GM12878 (cell line): ENCODE data around the gene SEMG1. TPM values are rescaled to one million over a fixed set of nuclear protein-coding genes. Genes with fewer than 3 reads are reported as not detected.

Experiments used
- ATAC-seq: fragments of 200-7000 bp; cut with Tn5 transposase; 3 replicates; pipeline ENCODE4 v1.9.1; 2020; ENCODE audit warnings: mild to moderate bottlenecking, moderate library complexity
- Bru-seq: library from RNA; stranded (reverse); fragments of 400-500 nt; gene quantifications from one replicate; lab custom pipeline; 2021; lab: Mats Ljungman, UMichigan
- BruChase-seq, 2 experiments: library from RNA; stranded (reverse); fragments of 400-500 nt; gene quantifications; one replicate each; lab custom pipeline; 2021; lab: Mats Ljungman, UMichigan
- BruUV-seq: library from RNA; stranded (reverse); fragments of 400-500 nt; replicated peaks from 2 replicates; lab custom pipeline; 2021; lab: Mats Ljungman, UMichigan
- CTCF ChIA-PET: fragments of 300-600 bp; sonication (Branson Sonifier 250); formaldehyde crosslinking; extraction: SDS; loops from one replicate; lab custom pipeline; 2021; ENCODE audit warnings: inconsistent platforms; lab: Yijun Ruan, JAX
- POLR2A ChIA-PET: fragments of 350-600 bp; formaldehyde crosslinking; extraction: SDS; loops from one replicate; lab custom pipeline; 2021; ENCODE audit warnings: inconsistent platforms; lab: Charles Lee
- RAD21 ChIA-PET: fragments of 300-600 bp; sonication (Branson Sonifier 250); formaldehyde crosslinking; loops from one replicate; lab custom pipeline; 2023; ENCODE audit warnings: antibody characterized with exemption; ENCODE audit not compliant: unreplicated experiment; lab: Charles Lee
- SMC1A ChIA-PET: fragments of 300-600 bp; sonication (Branson Sonifier 250); formaldehyde crosslinking; loops from one replicate; lab custom pipeline; 2023; ENCODE audit not compliant: unreplicated experiment, uncharacterized antibody; lab: Charles Lee
- DNase-seq: peaks from one replicate; pipeline ENCODE4 v3.0.0-alpha.2; 2011; ENCODE audit warnings: low read depth, low spot score
- FAIRE-seq: peaks from 3 replicates; lab custom pipeline; 2011; peaks lifted over from hg19 to GRCh38; lab: Jason Lieb, UNC
- H2AFZ ChIP-seq: 2 replicates; pipeline ENCODE4 v1.6.0; 2011; ENCODE audit warnings: low read depth, low read length, control low read depth; ENCODE audit not compliant: control insufficient read depth
- H3K27ac ChIP-seq: 2 replicates; pipeline ENCODE4 v1.5.1; 2011; ENCODE audit warnings: control low read depth; ENCODE audit not compliant: control insufficient read depth, insufficient read depth
- H3K27me3 ChIP-seq, 2 experiments: replicated peaks in 1 of 2; 2 replicates each; pipeline versions ENCODE4 v1.6.0 to v1.6.1; 2011; ENCODE audit warnings: low read length in 1 of 2; ENCODE audit not compliant: control insufficient read depth in 2 of 2, insufficient read depth in 2 of 2
- H3K36me3 ChIP-seq, 2 experiments: 2 replicates each; pipeline ENCODE4 v1.5.1; 2011; ENCODE audit warnings: low read length in 1 of 2; ENCODE audit not compliant: control insufficient read depth in 2 of 2, insufficient read depth in 2 of 2
- H3K4me1 ChIP-seq: 2 replicates; pipeline ENCODE4 v1.6.1; 2011; ENCODE audit warnings: mild to moderate bottlenecking, low read length, moderate library complexity, mixed read lengths; ENCODE audit not compliant: control insufficient read depth, insufficient read depth
- H3K4me2 ChIP-seq: 2 replicates; pipeline ENCODE4 v1.6.0; 2011; ENCODE audit warnings: control low read depth; ENCODE audit not compliant: control insufficient read depth, insufficient read depth
- H3K4me3 ChIP-seq: fragments of 200-600 bp; sonication (generic); 2 replicates; pipeline ENCODE4 v1.5.1; 2016
- H3K79me2 ChIP-seq: 2 replicates; pipeline ENCODE4 v1.6.0; 2011; ENCODE audit warnings: low read length; ENCODE audit not compliant: control insufficient read depth, insufficient read depth
- H3K9ac ChIP-seq: 2 replicates; pipeline ENCODE4 v1.8.0; 2011; ENCODE audit warnings: low read length, control low read depth, mixed read lengths; ENCODE audit not compliant: control insufficient read depth, insufficient read depth
- H3K9me3 ChIP-seq: replicated peaks from 3 replicates; pipeline ENCODE4 v1.5.1; 2011; ENCODE audit warnings: mild to moderate bottlenecking, low read length; ENCODE audit not compliant: control insufficient read depth, insufficient read depth
- H4K20me1 ChIP-seq: 2 replicates; pipeline ENCODE4 v1.6.0; 2011; ENCODE audit not compliant: control insufficient read depth, insufficient read depth
- CHD1 ChIP-seq: IDR thresholded peaks from 2 replicates; pipeline ENCODE4 v1.6.1; 2012; ENCODE audit warnings: low read depth, low read length, improper control_type of control experiment
- CREM ChIP-seq: IDR thresholded peaks from 2 replicates; pipeline ENCODE4 v1.6.1; 2014; ENCODE audit warnings: antibody characterized with exemption, low read depth
- HDAC6 ChIP-seq: fragments of 200-600 bp; sonication (generic); IDR thresholded peaks from one replicate; pipeline ENCODE4 v1.8.0; 2017; ENCODE audit warnings: antibody characterized with exemption; ENCODE audit not compliant: unreplicated experiment
- IKZF2 ChIP-seq, 2 experiments: fragments of 450-650 bp; IDR thresholded peaks; 2 replicates each; pipeline ENCODE4 v1.6.1; 2017; ENCODE audit warnings: mild to moderate bottlenecking in 2 of 2, moderate library complexity in 2 of 2
- JUNB ChIP-seq: IDR thresholded peaks from 2 replicates; pipeline ENCODE4 v1.6.1; 2016; ENCODE audit warnings: antibody characterized with exemption, mild to moderate bottlenecking
- KDM1A ChIP-seq: fragments of 200-600 bp; sonication (generic); IDR thresholded peaks from 2 replicates; pipeline ENCODE4 v1.6.1; 2016; ENCODE audit warnings: borderline replicate concordance
- MXI1 ChIP-seq: fragments of 150-350 bp; IDR thresholded peaks from 2 replicates; pipeline ENCODE4 v1.6.1; 2011; ENCODE audit warnings: low read depth, mild to moderate bottlenecking, inconsistent platforms, low read length, improper control_type of control experiment
- POLR2AphosphoS2 ChIP-seq: IDR thresholded peaks from 2 replicates; pipeline ENCODE4 v1.6.1; 2011; ENCODE audit warnings: low read depth, mild to moderate bottlenecking, low read length, improper control_type of control experiment, moderate library complexity
- SMAD5 ChIP-seq: IDR thresholded peaks from 2 replicates; pipeline ENCODE4 v1.6.1; 2016; ENCODE audit warnings: antibody characterized with exemption, low read depth
- TBL1XR1 ChIP-seq: IDR thresholded peaks from 2 replicates; pipeline ENCODE4 v1.6.1; 2012; ENCODE audit warnings: low read depth, low read length, improper control_type of control experiment
- ZNF24 ChIP-seq: fragments of 450-650 bp; IDR thresholded peaks from 2 replicates; pipeline ENCODE4 v1.6.1; 2017; ENCODE audit warnings: antibody characterized with exemption, mild to moderate bottlenecking
- ZNF622 ChIP-seq: fragments of 450-650 bp; IDR thresholded peaks from 2 replicates; pipeline ENCODE4 v1.6.1; 2017; ENCODE audit warnings: mild to moderate bottlenecking, inconsistent platforms
- ZZZ3 ChIP-seq: IDR thresholded peaks from 2 replicates; pipeline ENCODE4 v1.6.1; 2011; ENCODE audit warnings: low read depth; ENCODE audit not compliant: control insufficient read depth, insufficient read length
- WGBS: methylation state at CpG from one replicate; pipeline ENCODE4 v1.1.6; 2016; ENCODE audit warnings: low lambda C conversion rate; ENCODE audit not compliant: insufficient replicate concordance, insufficient coverage; ENCODE audit errors: missing lambda C conversion rate; 5-methylcytosine and 5-hydroxymethylcytosine counted together
- in situ Hi-C: fragments of 300-500 bp; cut with MboI; formaldehyde crosslinking; loops from 9 replicates; pipeline ENCODE4 v1.14.3; 2018; ENCODE audit warnings: mixed read lengths
- intact Hi-C: fragments of 100-400 bp; cut with micrococcal nuclease; formaldehyde crosslinking; loops from one replicate; pipeline ENCODE4 v1.14.2; 2022; ENCODE audit not compliant: unreplicated experiment
- long read RNA-seq, 2 experiments: library from polyadenylated mRNA; unstranded; transcript quantifications; one replicate each; pipeline ENCODE4 v2.0.0, GENCODE V29; 2019 to 2020
- polyA minus RNA-seq, 3 experiments: library from RNA; depleted of rRNA, polyadenylated mRNA; stranded (reverse); fragments of >200 nt; gene quantifications; 2 replicates each; pipeline ENCODE4 v1.2.3, GENCODE V29; 2011
- polyA plus RNA-seq, 11 experiments: library from polyadenylated mRNA; depleted of rRNA in 4 of 11; unstranded in 6 of 11; stranded (reverse) in 5 of 11; fragments of >200 nt; fragmentation: Nextera tagmentation in 4 of 11; fragmentation: Illumina TruSeq in 1 of 11; extraction: Ambion mirVana in 4 of 11; extraction: Trizol in 1 of 11; gene quantifications; 1 replicate in 1 of 11; 2 replicates in 10 of 11; pipeline versions ENCODE4 v1.2.1 to v1.2.3, GENCODE V29; 2011 to 2016; ENCODE audit warnings: inconsistent platforms in 2 of 11, missing spikeins in 2 of 11, low read depth in 1 of 11
- total RNA-seq, 4 experiments: library from RNA; depleted of rRNA in 3 of 4; stranded (reverse); fragments of >200 nt in 3 of 4; fragmentation: Illumina TruSeq in 1 of 4; extraction: Trizol in 1 of 4; gene quantifications; 2 replicates each; pipeline versions ENCODE4 v1.2.1 to v1.2.3, GENCODE V29; 2013 to 2021
- TF ChIP-seq, protein P1 (sequence below): IDR thresholded peaks from 2 replicates; pipeline ENCODE4 v1.6.1; 2012; ENCODE audit warnings: low read depth, low read length, improper control_type of control experiment
- TF ChIP-seq, protein P2 (sequence below): fragments of 450-650 bp; IDR thresholded peaks from 2 replicates; pipeline ENCODE4 v1.6.1; 2016; ENCODE audit warnings: mild to moderate bottlenecking, moderate library complexity, borderline replicate concordance
- TF ChIP-seq, protein P3 (sequence below): IDR thresholded peaks from 2 replicates; pipeline ENCODE4 v1.6.1; 2012; ENCODE audit warnings: low read depth, low read length, improper control_type of control experiment

Gene SEMG1, protein sequence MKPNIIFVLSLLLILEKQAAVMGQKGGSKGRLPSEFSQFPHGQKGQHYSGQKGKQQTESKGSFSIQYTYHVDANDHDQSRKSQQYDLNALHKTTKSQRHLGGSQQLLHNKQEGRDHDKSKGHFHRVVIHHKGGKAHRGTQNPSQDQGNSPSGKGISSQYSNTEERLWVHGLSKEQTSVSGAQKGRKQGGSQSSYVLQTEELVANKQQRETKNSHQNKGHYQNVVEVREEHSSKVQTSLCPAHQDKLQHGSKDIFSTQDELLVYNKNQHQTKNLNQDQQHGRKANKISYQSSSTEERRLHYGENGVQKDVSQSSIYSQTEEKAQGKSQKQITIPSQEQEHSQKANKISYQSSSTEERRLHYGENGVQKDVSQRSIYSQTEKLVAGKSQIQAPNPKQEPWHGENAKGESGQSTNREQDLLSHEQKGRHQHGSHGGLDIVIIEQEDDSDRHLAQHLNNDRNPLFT
- total RNA-seq (2013; cell fraction: nucleolus; rRNA removed): not detected in 2 replicates
- total RNA-seq (2014; rRNA removed): not detected in 2 replicates
- not detected in 2 replicates for total RNA-seq (2014; rRNA removed; fragmentation: Illumina TruSeq; extraction: Trizol)
- not detected in 2 replicates for total RNA-seq (2021)
- not detected for polyA plus RNA-seq (2011; ENCODE audit: low read depth)
- not detected in 2 replicates for polyA plus RNA-seq (2011; rRNA removed)
- not detected in 2 replicates for polyA plus RNA-seq (2011; cell fraction: cytosol; rRNA removed)
- polyA plus RNA-seq (2011; cell fraction: nucleus; rRNA removed): not detected in 2 replicates
- not detected in 2 replicates for polyA plus RNA-seq (2012)
- not detected in 2 replicates for polyA plus RNA-seq (2014; fragmentation: Illumina TruSeq; extraction: Trizol)
- not detected for polyA plus RNA-seq (2014; fragmentation: Nextera tagmentation; extraction: Ambion mirVana)
- polyA plus RNA-seq (2014; rRNA removed): not detected in 2 replicates
- not detected for polyA plus RNA-seq (2016; fragmentation: Nextera tagmentation; extraction: Ambion mirVana)
- not detected in 2 replicates for polyA minus RNA-seq (2011; rRNA and poly(A)+ RNA removed)
- polyA minus RNA-seq (2011; cell fraction: cytosol; rRNA and poly(A)+ RNA removed): not detected in 2 replicates
- polyA minus RNA-seq (2011; cell fraction: nucleus; rRNA and poly(A)+ RNA removed): not detected in 2 replicates
- not detected for Bru-seq, nascent RNA
- not detected for BruChase-seq, experiment 1, labeled RNA remaining after a 6-hour chase
- percentile 17 among the genes with signal in this experiment for BruChase-seq, experiment 2, labeled RNA remaining after a 2-hour chase
- long read RNA-seq, experiment 1: 0 reads
- long read RNA-seq, experiment 2: 0 reads

DNA sequence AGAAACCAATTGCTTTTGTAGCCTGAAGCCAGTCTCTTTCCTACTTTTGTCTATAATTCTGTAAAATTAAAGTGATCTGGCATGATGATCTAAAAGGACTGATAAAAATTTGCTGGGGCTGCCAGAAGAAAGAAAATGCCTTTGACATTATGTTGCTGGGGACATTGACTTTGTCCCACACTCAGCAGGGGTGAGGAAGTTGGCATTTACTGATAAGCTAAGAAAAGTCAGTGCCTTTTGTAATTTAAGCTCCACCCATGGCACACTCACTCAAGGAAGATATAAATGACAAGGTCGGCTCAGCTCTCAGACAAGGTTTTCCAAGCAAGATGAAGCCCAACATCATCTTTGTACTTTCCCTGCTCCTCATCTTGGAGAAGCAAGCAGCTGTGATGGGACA is at the start of gene SEMG1:
Gene SEMG1, plus strand, starts transcription at position 309 of the 400 bp plus-strand sequence. Its CDS starts 21 bp downstream, at position 330.
- ATAC-seq (no peak), FAIRE-seq (no peak), DNase-seq (no peak)
- Histone ChIP-seq H2AFZ (no peak within 1 kb of the TSS), H3K36me3 (no peaks in the 10 kb centered on the region), H3K9me3 (no peaks in the 10 kb centered on the region), H3K27ac (no peak within 1 kb of the TSS), H3K9ac (no peak within 1 kb of the TSS), H3K27me3 (peaks cover 0 to 5% of the 10 kb centered on the region in 2 experiments; a peak in 1 of 4 replicates), H3K4me1 (no peaks in the 10 kb centered on the region), H3K79me2 (no peaks in the 10 kb centered on the region), H3K4me3 (no peak within 1 kb of the TSS), H3K4me2 (no peak within 1 kb of the TSS), H4K20me1 (no peaks in the 10 kb centered on the region)
- BruUV-seq: no TSS peak
- CTCF ChIA-PET: interaction anchor here (0.7 kb wide), 1 partner anchor 112 kb away, joined by 3 read pairs; no protein-coding TSS in a partner anchor
- WGBS: 0% methylated on average over 1 of the region's 1 CpG
- intact Hi-C loops: no loop called here
- POLR2A ChIA-PET: no interaction called here
- RAD21 ChIA-PET: no interaction called here
- in situ Hi-C loops: no loop called here
- SMC1A ChIA-PET: no interaction called here
- TF ChIP-seq IKZF2 (IDR thresholded peaks at IDR 0.05): no peak
- TF ChIP-seq, protein P1, sequence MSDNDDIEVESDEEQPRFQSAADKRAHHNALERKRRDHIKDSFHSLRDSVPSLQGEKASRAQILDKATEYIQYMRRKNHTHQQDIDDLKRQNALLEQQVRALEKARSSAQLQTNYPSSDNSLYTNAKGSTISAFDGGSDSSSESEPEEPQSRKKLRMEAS: no peak
- TF ChIP-seq KDM1A: no peak
- TF ChIP-seq HDAC6: no peak
- TF ChIP-seq MXI1: no peak
- no peak for TF ChIP-seq ZNF622
- TF ChIP-seq JUNB: no peak
- no peak for TF ChIP-seq SMAD5
- no peak for TF ChIP-seq CREM
- no peak for TF ChIP-seq ZNF24
- TF ChIP-seq, protein P2, sequence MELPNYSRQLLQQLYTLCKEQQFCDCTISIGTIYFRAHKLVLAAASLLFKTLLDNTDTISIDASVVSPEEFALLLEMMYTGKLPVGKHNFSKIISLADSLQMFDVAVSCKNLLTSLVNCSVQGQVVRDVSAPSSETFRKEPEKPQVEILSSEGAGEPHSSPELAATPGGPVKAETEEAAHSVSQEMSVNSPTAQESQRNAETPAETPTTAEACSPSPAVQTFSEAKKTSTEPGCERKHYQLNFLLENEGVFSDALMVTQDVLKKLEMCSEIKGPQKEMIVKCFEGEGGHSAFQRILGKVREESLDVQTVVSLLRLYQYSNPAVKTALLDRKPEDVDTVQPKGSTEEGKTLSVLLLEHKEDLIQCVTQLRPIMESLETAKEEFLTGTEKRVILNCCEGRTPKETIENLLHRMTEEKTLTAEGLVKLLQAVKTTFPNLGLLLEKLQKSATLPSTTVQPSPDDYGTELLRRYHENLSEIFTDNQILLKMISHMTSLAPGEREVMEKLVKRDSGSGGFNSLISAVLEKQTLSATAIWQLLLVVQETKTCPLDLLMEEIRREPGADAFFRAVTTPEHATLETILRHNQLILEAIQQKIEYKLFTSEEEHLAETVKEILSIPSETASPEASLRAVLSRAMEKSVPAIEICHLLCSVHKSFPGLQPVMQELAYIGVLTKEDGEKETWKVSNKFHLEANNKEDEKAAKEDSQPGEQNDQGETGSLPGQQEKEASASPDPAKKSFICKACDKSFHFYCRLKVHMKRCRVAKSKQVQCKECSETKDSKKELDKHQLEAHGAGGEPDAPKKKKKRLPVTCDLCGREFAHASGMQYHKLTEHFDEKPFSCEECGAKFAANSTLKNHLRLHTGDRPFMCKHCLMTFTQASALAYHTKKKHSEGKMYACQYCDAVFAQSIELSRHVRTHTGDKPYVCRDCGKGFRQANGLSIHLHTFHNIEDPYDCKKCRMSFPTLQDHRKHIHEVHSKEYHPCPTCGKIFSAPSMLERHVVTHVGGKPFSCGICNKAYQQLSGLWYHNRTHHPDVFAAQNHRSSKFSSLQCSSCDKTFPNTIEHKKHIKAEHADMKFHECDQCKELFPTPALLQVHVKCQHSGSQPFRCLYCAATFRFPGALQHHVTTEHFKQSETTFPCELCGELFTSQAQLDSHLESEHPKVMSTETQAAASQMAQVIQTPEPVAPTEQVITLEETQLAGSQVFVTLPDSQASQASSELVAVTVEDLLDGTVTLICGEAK: no peak
- no peak for TF ChIP-seq POLR2AphosphoS2
- no peak for TF ChIP-seq TBL1XR1
- TF ChIP-seq, protein P3, sequence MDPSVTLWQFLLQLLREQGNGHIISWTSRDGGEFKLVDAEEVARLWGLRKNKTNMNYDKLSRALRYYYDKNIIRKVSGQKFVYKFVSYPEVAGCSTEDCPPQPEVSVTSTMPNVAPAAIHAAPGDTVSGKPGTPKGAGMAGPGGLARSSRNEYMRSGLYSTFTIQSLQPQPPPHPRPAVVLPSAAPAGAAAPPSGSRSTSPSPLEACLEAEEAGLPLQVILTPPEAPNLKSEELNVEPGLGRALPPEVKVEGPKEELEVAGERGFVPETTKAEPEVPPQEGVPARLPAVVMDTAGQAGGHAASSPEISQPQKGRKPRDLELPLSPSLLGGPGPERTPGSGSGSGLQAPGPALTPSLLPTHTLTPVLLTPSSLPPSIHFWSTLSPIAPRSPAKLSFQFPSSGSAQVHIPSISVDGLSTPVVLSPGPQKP: no peak
- TF ChIP-seq ZZZ3: no peak
- no peak for TF ChIP-seq CHD1
